Stomach (tissue), 4 donors: ENCODE results near the gene WNT3.

Source experiments
- CTCF ChIP-seq, 7 experiments: fragments of 450-650 bp in 4 of 7; fragments of 200-600 bp in 3 of 7; sonication (generic) in 3 of 7; IDR thresholded peaks; one replicate each; pipeline ENCODE4 v1.5.1; 2016 to 2019; ENCODE audit warnings: antibody characterized with exemption in 7 of 7, control low read depth in 2 of 7, mild to moderate bottlenecking in 1 of 7
- POLR2A ChIP-seq, 4 donors: fragments of 450-650 bp; IDR thresholded peaks; one replicate each; pipeline ENCODE4 v1.6.1; 2016; ENCODE audit warnings: antibody characterized with exemption in 4 of 4, control low read depth in 2 of 4, mild to moderate bottlenecking in 1 of 4, moderate library complexity in 1 of 4
- POLR2AphosphoS5 ChIP-seq, 3 donors: sonication (generic); formaldehyde crosslinking; IDR thresholded peaks; one replicate each; pipeline ENCODE4 v1.6.1; 2016; ENCODE audit warnings: antibody characterized with exemption in 3 of 3

- TF ChIP-seq CTCF (IDR thresholded peaks at IDR 0.05) (no peak), POLR2AphosphoS5 (IDR thresholded peaks at IDR 0.05) (peak in 1 of 3 donors; percentile 34), POLR2A (IDR thresholded peaks at IDR 0.05) (no peak)
Observed at GRCh38 chr17:46758614-46759013, 59.9 kb downstream of the WNT3 start.
